Measurements from ENCODE around the gene GALNT5. TPM values are rescaled to one million over a fixed set of nuclear protein-coding genes. Genes with fewer than 3 reads are reported as not detected.

The GALNT5 gene
- total RNA-seq, 1 donor from 2014 or later = 5.3 TPM

- peaks cover 6% of the 10 kb centered on the region for H3K9me3 Mint-ChIP-seq (ENCODE audit: unreplicated experiment)
- H3K27me3 Mint-ChIP-seq (ENCODE audit: unreplicated experiment) = peaks cover 2% of the 10 kb centered on the region
- DNase-seq (ENCODE audit: extremely low spot score, unreplicated experiment) = no peak
- no peak overlapping the region for H3K27ac Mint-ChIP-seq (ENCODE audit: unreplicated experiment)
- no peaks in the 10 kb centered on the region for H3K36me3 Mint-ChIP-seq (ENCODE audit: unreplicated experiment)
- no peak for TF ChIP-seq CTCF (IDR thresholded peaks at IDR 0.05)
- H3K4me1 Mint-ChIP-seq (ENCODE audit: unreplicated experiment) = peaks cover 24% of the 10 kb centered on the region
- H3K4me3 Mint-ChIP-seq (ENCODE audit: unreplicated experiment) = no peak overlapping the region
Observed at GRCh38 chr2:157362627-157363026, 105.1 kb downstream of the GALNT5 start.

- TF ChIP-seq CTCF (IDR thresholded peaks at IDR 0.05) = no peak
- Mint-ChIP-seq H3K4me1 (ENCODE audit: unreplicated experiment) (peaks cover 24% of the 10 kb centered on the region), H3K4me3 (ENCODE audit: unreplicated experiment) (no peak overlapping the region), H3K36me3 (ENCODE audit: unreplicated experiment) (no peaks in the 10 kb centered on the region), H3K27ac (ENCODE audit: unreplicated experiment) (peak overlapping the region; percentile 48), H3K9me3 (ENCODE audit: unreplicated experiment) (peaks cover 6% of the 10 kb centered on the region), H3K27me3 (ENCODE audit: unreplicated experiment) (peaks cover 2% of the 10 kb centered on the region)
- DNase-seq (ENCODE audit: extremely low spot score, unreplicated experiment) = no peak
Observed at GRCh38 chr2:157363612-157364101, 106.2 kb downstream of the GALNT5 start.

Other genes with a start within 250 kb of the GALNT5 start
- not detected in 2 replicates for gene ERMN, start 68.1 kb downstream of the GALNT5 start, total RNA-seq
- 0.64 and 0.76 TPM in 2 replicates for gene CYTIP, start 186.4 kb downstream of the GALNT5 start, total RNA-seq